Measurements from ENCODE around the gene LCOR.

DNA sequence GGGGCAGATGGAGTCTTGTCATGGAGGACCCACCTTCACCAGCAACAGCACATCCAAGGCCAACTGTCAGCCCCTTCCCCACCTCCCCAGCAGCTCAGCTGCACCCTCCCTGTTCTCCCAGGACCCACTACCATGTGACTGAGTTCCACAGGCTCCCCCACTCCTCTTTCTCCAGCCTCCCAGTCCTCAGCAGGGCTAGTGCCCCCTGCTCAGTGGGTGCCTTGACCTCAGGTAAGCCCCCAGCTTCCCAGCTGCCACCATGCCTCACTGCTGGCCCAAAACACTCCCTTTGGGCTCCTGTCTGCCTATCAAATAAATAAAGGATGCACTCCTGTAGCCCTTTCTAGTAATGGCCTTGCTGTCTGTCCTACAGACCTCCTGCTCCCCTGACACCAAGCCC lies 179.3 kb downstream of the LCOR start:
- TF ChIP-seq, protein P1, sequence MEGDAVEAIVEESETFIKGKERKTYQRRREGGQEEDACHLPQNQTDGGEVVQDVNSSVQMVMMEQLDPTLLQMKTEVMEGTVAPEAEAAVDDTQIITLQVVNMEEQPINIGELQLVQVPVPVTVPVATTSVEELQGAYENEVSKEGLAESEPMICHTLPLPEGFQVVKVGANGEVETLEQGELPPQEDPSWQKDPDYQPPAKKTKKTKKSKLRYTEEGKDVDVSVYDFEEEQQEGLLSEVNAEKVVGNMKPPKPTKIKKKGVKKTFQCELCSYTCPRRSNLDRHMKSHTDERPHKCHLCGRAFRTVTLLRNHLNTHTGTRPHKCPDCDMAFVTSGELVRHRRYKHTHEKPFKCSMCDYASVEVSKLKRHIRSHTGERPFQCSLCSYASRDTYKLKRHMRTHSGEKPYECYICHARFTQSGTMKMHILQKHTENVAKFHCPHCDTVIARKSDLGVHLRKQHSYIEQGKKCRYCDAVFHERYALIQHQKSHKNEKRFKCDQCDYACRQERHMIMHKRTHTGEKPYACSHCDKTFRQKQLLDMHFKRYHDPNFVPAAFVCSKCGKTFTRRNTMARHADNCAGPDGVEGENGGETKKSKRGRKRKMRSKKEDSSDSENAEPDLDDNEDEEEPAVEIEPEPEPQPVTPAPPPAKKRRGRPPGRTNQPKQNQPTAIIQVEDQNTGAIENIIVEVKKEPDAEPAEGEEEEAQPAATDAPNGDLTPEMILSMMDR (IDR thresholded peaks at IDR 0.05): no peak
- TF ChIP-seq POLR2A (IDR thresholded peaks at IDR 0.05): no peak
